Naive thymus-derived CD4-positive, alpha-beta T cell (primary cell): ENCODE measurements around the gene MTG2. TPM values are rescaled to one million over a fixed set of nuclear protein-coding genes. Genes with fewer than 3 reads are reported as not detected.

Source experiments
- ATAC-seq: fragments of 150-1000 bp; cut with Tn5 transposase; 2 replicates; pipeline ENCODE4 v1.10.0; 2021; ENCODE audit warnings: mild to moderate bottlenecking, moderate library complexity
- CTCF ChIA-PET: fragments of 350-600 bp; sonication (Branson Sonifier 250); formaldehyde crosslinking; loops from one replicate; lab custom pipeline; 2021; ENCODE audit warnings: antibody characterized with exemption; lab: Charles Lee
- POLR2A ChIA-PET: fragments of 350-600 bp; sonication (Branson Sonifier 250); formaldehyde crosslinking; loops from one replicate; lab custom pipeline; 2021; ENCODE audit warnings: antibody characterized with exemption, inconsistent platforms; lab: Charles Lee
- DNase-seq, 9 donors: peaks; one replicate each; pipeline versions ENCODE4 v3.0.0 to v3.0.0-alpha.2; 2020 to 2022; ENCODE audit warnings: mixed read lengths in 1 of 9
- H3K27ac ChIP-seq: one replicate; pipeline ENCODE4 v1.7.0; 2013; ENCODE audit warnings: mild to moderate bottlenecking, low read depth, low read length, moderate library complexity
- H3K27me3 ChIP-seq, 2 donors: one replicate each; pipeline ENCODE4 v1.7.0; 2013; ENCODE audit warnings: low read length in 2 of 2, mild to moderate bottlenecking in 2 of 2, moderate library complexity in 2 of 2; ENCODE audit not compliant: control insufficient read depth in 2 of 2, insufficient read depth in 2 of 2
- H3K36me3 ChIP-seq, 3 experiments: 1 replicate in 2 of 3; 2 replicates in 1 of 3; pipeline ENCODE4 v1.7.0; 2013; ENCODE audit warnings: low read length in 3 of 3, mild to moderate bottlenecking in 3 of 3, moderate library complexity in 1 of 3; ENCODE audit not compliant: insufficient read depth in 3 of 3, control insufficient read depth in 2 of 3
- H3K4me1 ChIP-seq, 2 donors: one replicate each; pipeline ENCODE4 v1.7.0; 2013; ENCODE audit warnings: low read length in 2 of 2, mild to moderate bottlenecking in 2 of 2, moderate library complexity in 1 of 2; ENCODE audit not compliant: control insufficient read depth in 2 of 2, insufficient read depth in 2 of 2
- H3K4me3 ChIP-seq: 2 replicates; pipeline ENCODE4 v1.7.0; 2013; ENCODE audit warnings: mild to moderate bottlenecking, low read length
- H3K9me3 ChIP-seq, 3 experiments: 1 replicate in 2 of 3; 2 replicates in 1 of 3; pipeline ENCODE4 v1.7.0; 2013; ENCODE audit warnings: low read length in 3 of 3; ENCODE audit not compliant: control insufficient read depth in 2 of 3
- H3K27ac Mint-ChIP-seq, 9 donors: one replicate each; pipeline ENCODE4 v1.8.0; 2020 to 2022; ENCODE audit warnings: mixed read lengths in 9 of 9, mild to moderate bottlenecking in 8 of 9, moderate library complexity in 5 of 9, inconsistent platforms in 2 of 9
- H3K27me3 Mint-ChIP-seq, 5 donors: one replicate each; pipeline ENCODE4 v1.8.0; 2021 to 2022; ENCODE audit warnings: mixed read lengths in 5 of 5, mild to moderate bottlenecking in 1 of 5
- H3K36me3 Mint-ChIP-seq, 5 donors: one replicate each; pipeline ENCODE4 v1.8.0; 2020 to 2022; ENCODE audit warnings: mixed read lengths in 5 of 5, mild to moderate bottlenecking in 3 of 5, inconsistent platforms in 1 of 5
- H3K4me1 Mint-ChIP-seq, 7 donors: one replicate each; pipeline ENCODE4 v1.8.0; 2020 to 2022; ENCODE audit warnings: mixed read lengths in 7 of 7, mild to moderate bottlenecking in 3 of 7, inconsistent platforms in 1 of 7
- H3K4me3 Mint-ChIP-seq, 10 donors: one replicate each; pipeline ENCODE4 v1.8.0; 2020 to 2022; ENCODE audit warnings: mild to moderate bottlenecking in 10 of 10, mixed read lengths in 10 of 10, moderate library complexity in 6 of 10, inconsistent platforms in 2 of 10
- H3K9me3 Mint-ChIP-seq, 11 donors: one replicate each; pipeline ENCODE4 v1.8.0; 2020 to 2022; ENCODE audit warnings: mixed read lengths in 11 of 11, mild to moderate bottlenecking in 4 of 11, inconsistent platforms in 1 of 11, moderate library complexity in 1 of 11
- intact Hi-C, 2 donors: fragments of 100-400 bp; cut with micrococcal nuclease; formaldehyde crosslinking; loops; one replicate each; pipeline ENCODE4 v1.15.1; 2023
- polyA plus RNA-seq, 2 donors: library from polyadenylated mRNA; unstranded; fragments of 300-500 nt; fragmentation: Illumina TruSeq; gene quantifications; one replicate each; pipeline ENCODE4 v1.2.3, GENCODE V29; 2021
- total RNA-seq, 6 experiments: library from RNA in 5 of 6; stranded (reverse) in 5 of 6; gene quantifications; 1 replicate in 5 of 6; 2 replicates in 1 of 6; pipeline ENCODE4 v1.2.3 and lab custom pipeline; 2021 to 2026

Gene MTG2
- total and polyA plus RNA-seq, 7 experiments from 2014 or later, result 18.2 to 51.5 (median 31.8) TPM

DNA sequence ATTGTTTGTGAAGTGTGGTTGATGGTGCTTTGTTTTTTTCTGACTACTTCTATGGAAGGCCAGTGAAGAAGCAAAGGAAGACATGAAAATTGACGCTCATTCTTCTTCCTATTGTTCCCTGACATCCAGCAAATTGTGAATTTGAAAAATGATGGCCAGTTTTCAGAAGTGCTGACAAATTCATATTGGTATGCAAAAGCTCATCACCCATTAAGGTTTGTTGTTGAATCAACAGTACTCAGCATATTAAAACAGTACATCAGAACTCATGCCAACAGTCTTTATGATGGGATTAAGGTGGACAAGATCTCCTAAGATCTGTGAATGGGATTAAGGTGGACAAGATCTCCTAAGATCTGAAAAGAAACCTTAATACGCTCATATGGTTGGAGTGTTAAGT is 1.0 kb upstream of the MTG2 start:
- ChIA-PET CTCF (no interaction called here), POLR2A (interaction anchor here (1.5 to 1.7 kb wide), 3 partner anchors 38 to 152 kb away, joined by 4 to 7 read pairs (median 7); partner anchors contain the start of genes PSMA7 and SS18L1)
- H3K27ac ChIP-seq, result peak overlapping the region; percentile 92
- DNase-seq (no peak), ATAC-seq (no peak)
- Mint-ChIP-seq H3K4me3 (peak overlapping the region; percentile 84 to 95 (median 90)), H3K36me3 (peaks cover 0 to 5% (median 0%) of the 10 kb centered on the region in 5 donors), H3K4me1 (peaks cover 12 to 45% (median 32%) of the 10 kb centered on the region in 7 donors), H3K9me3 (no peaks in the 10 kb centered on the region), H3K27ac (peak overlapping the region; percentile 83 to 97 (median 95)), H3K27me3 (no peaks in the 10 kb centered on the region)
- peaks cover 0 to 8% (median 0%) of the 10 kb centered on the region in 3 experiments for H3K36me3 ChIP-seq
- peaks cover 9 to 16% of the 10 kb centered on the region in 2 donors for H3K4me1 ChIP-seq
- intact Hi-C loops, result loop anchor here (1.0 to 2.0 kb wide), 10 partner anchors 38 to 225 kb away; partner anchors contain the start of genes ADRM1 (in 2 of the 2), CABLES2 (in 1 of the 2), LSM14B (in 1 of the 2) and OSBPL2 (in 1 of the 2)
- H3K9me3 ChIP-seq, result no peaks in the 10 kb centered on the region
- H3K27me3 ChIP-seq, result no peaks in the 10 kb centered on the region
- peak overlapping the region; percentile 3 for H3K4me3 ChIP-seq

DNA sequence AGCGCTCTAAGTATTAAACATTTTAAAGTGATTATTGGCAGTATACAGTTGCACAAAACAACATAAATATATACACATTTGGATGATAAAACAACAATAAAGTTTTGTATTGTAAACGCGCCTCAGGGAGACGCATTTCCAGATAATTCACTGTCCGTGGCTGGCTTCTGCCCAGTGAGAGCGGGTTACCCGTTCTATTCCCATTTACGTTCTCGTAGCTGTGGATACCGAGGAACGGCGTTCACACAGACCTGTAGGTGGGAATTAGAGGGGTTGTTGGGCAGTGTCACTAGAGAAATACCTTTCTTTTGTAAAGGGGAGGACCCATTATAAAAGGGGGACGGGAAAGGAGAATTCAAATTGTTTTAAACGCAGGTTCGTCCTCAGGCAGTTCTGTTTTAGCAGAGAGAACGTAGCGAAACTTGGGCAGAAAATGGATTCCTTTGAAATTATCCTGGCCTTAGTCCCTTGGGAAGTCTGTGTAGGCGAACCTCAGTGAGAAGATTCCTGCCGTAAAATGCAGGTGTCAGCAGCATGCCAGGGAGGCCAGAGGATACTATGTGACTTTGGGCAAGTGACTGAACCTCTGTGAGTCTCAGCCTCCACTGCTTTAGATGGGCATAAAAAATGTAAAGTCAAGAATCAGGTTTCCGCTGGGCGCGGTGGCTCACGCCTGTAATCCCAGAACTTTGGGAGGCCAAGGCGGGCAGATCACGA is 756 bp downstream of the MTG2 start:
- Mint-ChIP-seq H3K4me3 (peak overlapping the region; percentile 84 to 95 (median 90)), H3K4me1 (peaks cover 15 to 56% (median 46%) of the 10 kb centered on the region in 7 donors), H3K9me3 (no peaks in the 10 kb centered on the region), H3K27ac (peak overlapping the region; percentile 90 to 96 (median 94)), H3K27me3 (no peaks in the 10 kb centered on the region), H3K36me3 (peaks cover 0 to 8% (median 0%) of the 10 kb centered on the region in 5 donors)
- Histone ChIP-seq H3K4me3 (peak overlapping the region; percentile 87), H3K4me1 (peaks cover 9 to 16% of the 10 kb centered on the region in 2 donors), H3K27ac (peak overlapping the region; percentile 92), H3K27me3 (no peaks in the 10 kb centered on the region), H3K36me3 (peaks cover 0 to 8% (median 0%) of the 10 kb centered on the region in 3 experiments), H3K9me3 (no peaks in the 10 kb centered on the region)
- ATAC-seq (no peak), DNase-seq (no peak)
- intact Hi-C loops, result loop anchor here (1.0 to 2.0 kb wide), 4 partner anchors 55 to 203 kb away; partner anchors contain the start of genes LSM14B (in 1 of the 2), OSBPL2 (in 1 of the 2) and RPS21 (in 1 of the 2)
- ChIA-PET POLR2A (interaction anchor here (1.0 to 1.3 kb wide), 2 partner anchors 56 to 61 kb away, joined by 3 read pairs; partner anchors contain the start of gene LSM14B), CTCF (no interaction called here)

DNA sequence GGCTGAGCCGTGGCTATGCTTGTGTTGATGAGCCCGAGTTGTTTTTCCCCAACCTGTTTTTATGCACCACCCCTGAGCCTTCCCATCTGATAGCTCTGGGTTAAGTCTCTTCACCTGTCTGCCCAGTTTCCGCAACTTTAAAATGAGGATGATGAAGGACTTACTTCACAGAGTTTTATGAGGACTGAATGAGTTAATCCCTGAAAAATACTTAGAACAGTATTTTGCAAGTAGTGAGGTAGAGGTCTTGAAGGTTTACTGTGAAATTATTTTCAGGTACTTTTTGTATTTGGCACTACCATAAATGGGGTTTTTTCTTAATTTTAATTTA is 3.2 kb downstream of the MTG2 start:
- Histone ChIP-seq H3K4me1 (peaks cover 9 to 16% of the 10 kb centered on the region in 2 donors), H3K4me3 (no peak overlapping the region), H3K27me3 (no peaks in the 10 kb centered on the region), H3K9me3 (no peaks in the 10 kb centered on the region), H3K27ac (no peak overlapping the region), H3K36me3 (peaks cover 0 to 19% (median 4%) of the 10 kb centered on the region in 3 experiments)
- ChIA-PET POLR2A (no interaction called here), CTCF (no interaction called here)
- H3K9me3 Mint-ChIP-seq, result no peaks in the 10 kb centered on the region
- ATAC-seq (no peak), DNase-seq (no peak)
- peak overlapping the region in 2 of 9 donors; percentile 36 to 45 for H3K27ac Mint-ChIP-seq
- no peak overlapping the region for H3K4me3 Mint-ChIP-seq
- H3K4me1 Mint-ChIP-seq, result peaks cover 15 to 61% (median 51%) of the 10 kb centered on the region in 7 donors
- no peaks in the 10 kb centered on the region for H3K27me3 Mint-ChIP-seq
- intact Hi-C loops, result no loop called here
- peaks cover 0 to 11% (median 6%) of the 10 kb centered on the region in 5 donors for H3K36me3 Mint-ChIP-seq

- Histone ChIP-seq H3K4me1 (peaks cover 9 to 11% of the 10 kb centered on the region in 2 donors), H3K27ac (no peak overlapping the region), H3K27me3 (no peaks in the 10 kb centered on the region), H3K36me3 (peaks cover 0 to 24% (median 4%) of the 10 kb centered on the region in 3 experiments), H3K4me3 (no peak overlapping the region), H3K9me3 (no peaks in the 10 kb centered on the region)
- Mint-ChIP-seq H3K27ac (peak overlapping the region in 5 of 9 donors; percentile 23 to 74 (median 37)), H3K9me3 (no peaks in the 10 kb centered on the region), H3K27me3 (no peaks in the 10 kb centered on the region), H3K4me3 (peak overlapping the region in 2 of 10 donors; percentile 17 to 29), H3K36me3 (peaks cover 0 to 11% (median 6%) of the 10 kb centered on the region in 5 donors), H3K4me1 (peaks cover 11 to 54% (median 44%) of the 10 kb centered on the region in 7 donors)
- ChIA-PET CTCF (no interaction called here), POLR2A (no interaction called here)
- DNase-seq, result no peak
- intact Hi-C loops, result no loop called here
- ATAC-seq, result no peak
Measured at GRCh38 chr20:62186887-62187866, 4.3 kb downstream of the MTG2 start.

GRCh38 chr20:62190639-62191411 is 8.0 kb downstream of the MTG2 start:
- Histone ChIP-seq H3K4me3 (no peak overlapping the region), H3K36me3 (peaks cover 0 to 43% (median 4%) of the 10 kb centered on the region in 3 experiments), H3K27ac (no peak overlapping the region), H3K4me1 (no peaks in the 10 kb centered on the region), H3K27me3 (no peaks in the 10 kb centered on the region), H3K9me3 (no peaks in the 10 kb centered on the region)
- Mint-ChIP-seq H3K27me3 (no peaks in the 10 kb centered on the region), H3K9me3 (no peaks in the 10 kb centered on the region), H3K36me3 (peaks cover 4 to 23% (median 10%) of the 10 kb centered on the region in 5 donors), H3K27ac (no peak overlapping the region), H3K4me1 (peaks cover 5 to 29% (median 20%) of the 10 kb centered on the region in 7 donors), H3K4me3 (no peak overlapping the region)
- DNase-seq (no peak), ATAC-seq (no peak)
- ChIA-PET CTCF (no interaction called here), POLR2A (no interaction called here)
- intact Hi-C loops, result no loop called here
